Endodermal cell (in vitro differentiated cells): Measurements from ENCODE around the gene ARHGEF39. TPM values are rescaled to one million over a fixed set of nuclear protein-coding genes. Genes with fewer than 3 reads are reported as not detected.

Experiments used
- DNase-seq: peaks from one replicate; pipeline ENCODE4 v3.0.0-alpha.2; 2017
- H3K27ac ChIP-seq: 2 replicates; pipeline ENCODE4 v1.5.1; 2013; ENCODE audit warnings: mild to moderate bottlenecking, low read depth, low read length, moderate library complexity
- H3K27me3 ChIP-seq: 2 replicates; pipeline ENCODE4 v1.6.1; 2013; ENCODE audit warnings: mild to moderate bottlenecking, low read length, moderate library complexity; ENCODE audit not compliant: insufficient read depth, control insufficient read depth, poor library complexity, severe bottlenecking
- H3K36me3 ChIP-seq: 2 replicates; pipeline ENCODE4 v1.7.0; 2013; ENCODE audit warnings: mild to moderate bottlenecking, low read length, moderate library complexity; ENCODE audit not compliant: control insufficient read depth, insufficient read depth
- H3K4me1 ChIP-seq: one replicate; pipeline ENCODE4 v1.7.0; 2013; ENCODE audit warnings: low read length; ENCODE audit not compliant: control insufficient read depth, insufficient read depth
- H3K4me3 ChIP-seq: 2 replicates; pipeline ENCODE4 v1.5.1; 2013; ENCODE audit warnings: mild to moderate bottlenecking, low read length, moderate library complexity
- H3K9ac ChIP-seq: 2 replicates; pipeline ENCODE4 v1.6.1; 2013; ENCODE audit warnings: mild to moderate bottlenecking, low read length, moderate library complexity; ENCODE audit not compliant: poor library complexity, severe bottlenecking; ENCODE audit errors: extremely low read depth
- H3K9me3 ChIP-seq: 2 replicates; pipeline ENCODE4 v1.6.1; 2013; ENCODE audit warnings: mild to moderate bottlenecking, low read length, moderate library complexity; ENCODE audit not compliant: control insufficient read depth
- H3K27ac Mint-ChIP-seq: 2 replicates; pipeline ENCODE4 v1.8.0; 2020; ENCODE audit warnings: mixed read lengths
- H3K27me3 Mint-ChIP-seq: 2 replicates; pipeline ENCODE4 v1.8.0; 2021; ENCODE audit warnings: mild to moderate bottlenecking, mixed read lengths; ENCODE audit not compliant: insufficient read depth
- H3K36me3 Mint-ChIP-seq: 2 replicates; pipeline ENCODE4 v1.8.0; 2020; ENCODE audit warnings: low read depth, mixed read lengths
- H3K4me1 Mint-ChIP-seq: 2 replicates; pipeline ENCODE4 v1.8.0; 2020; ENCODE audit warnings: mixed read lengths
- H3K4me3 Mint-ChIP-seq: 2 replicates; pipeline ENCODE4 v1.8.0; 2020; ENCODE audit warnings: mild to moderate bottlenecking, moderate library complexity, mixed read lengths
- H3K9me3 Mint-ChIP-seq: 2 replicates; pipeline ENCODE4 v1.8.0; 2020; ENCODE audit warnings: mild to moderate bottlenecking, mixed read lengths
- WGBS, 2 experiments: methylation state at CpG; one replicate each; pipeline versions ENCODE4 v1.1.5 to v1.1.7; 2013; ENCODE audit warnings: missing lambda C conversion rate in 2 of 2, mixed read lengths in 1 of 2; ENCODE audit not compliant: insufficient coverage in 1 of 2, insufficient read length in 1 of 2; 5-methylcytosine and 5-hydroxymethylcytosine counted together
- total RNA-seq, 2 donors: library from RNA; stranded (reverse); fragmentation: NEBNext Ultra II Directional in 1 of 2; extraction: Animal tissue kit (Norgen Biotek cat#: 25700) in 1 of 2; gene quantifications; 2 replicates in 1 of 2; 3 replicates in 1 of 2; pipeline ENCODE4 v1.2.1, GENCODE V29; 2021
- TF ChIP-seq, protein P1 (sequence below): fragments of 200-600 bp; sonication (generic); conservative IDR thresholded peaks from 2 replicates; pipeline ENCODE4 v1.5.0; 2021; ENCODE audit warnings: antibody characterized with exemption, mild to moderate bottlenecking

The ARHGEF39 gene
- total RNA-seq, 2 donors from 2014 or later, result 22.1 to 36.4 TPM

DNA sequence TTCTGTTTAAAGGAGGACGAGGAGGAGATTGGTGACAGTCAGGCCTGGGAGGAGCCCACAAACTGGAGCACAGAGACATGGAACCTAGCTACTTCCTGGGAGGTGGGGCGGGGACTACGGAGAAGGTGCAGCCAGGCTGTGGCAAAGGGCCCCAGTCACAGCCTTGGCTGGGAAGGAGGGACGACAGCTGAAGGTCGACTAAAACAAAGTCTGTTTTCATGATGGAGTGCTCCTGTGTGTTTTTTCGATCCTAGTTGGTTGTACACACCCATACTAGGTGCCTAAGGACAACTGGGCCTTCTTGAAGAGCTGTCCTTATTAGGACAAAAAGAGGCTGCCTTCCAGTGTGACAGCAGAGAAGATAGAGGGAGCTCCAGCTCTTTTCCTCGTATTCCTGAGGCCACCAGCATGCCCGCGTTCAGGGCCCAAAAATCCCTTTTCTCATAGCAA is 4.0 kb downstream of the ARHGEF39 start:
- H3K4me3 Mint-ChIP-seq, result no peak overlapping the region
- Histone ChIP-seq H3K9me3 (no peaks in the 10 kb centered on the region), H3K27me3 (no peaks in the 10 kb centered on the region), H3K4me3 (no peak overlapping the region), H3K36me3 (peaks cover 26% of the 10 kb centered on the region), H3K27ac (no peak overlapping the region), H3K4me1 (peaks cover 5% of the 10 kb centered on the region), H3K9ac (no peak overlapping the region)
- no peaks in the 10 kb centered on the region for H3K9me3 Mint-ChIP-seq
- DNase-seq, result no peak
- peaks cover 18% of the 10 kb centered on the region for H3K4me1 Mint-ChIP-seq
- WGBS, 2 experiments, result 72 to 74% methylated on average over 8 to 9 of the region's 9 CpGs
- peaks cover 27% of the 10 kb centered on the region for H3K36me3 Mint-ChIP-seq
- peak overlapping the region; percentile 75 for H3K27ac Mint-ChIP-seq
- TF ChIP-seq, protein P1, sequence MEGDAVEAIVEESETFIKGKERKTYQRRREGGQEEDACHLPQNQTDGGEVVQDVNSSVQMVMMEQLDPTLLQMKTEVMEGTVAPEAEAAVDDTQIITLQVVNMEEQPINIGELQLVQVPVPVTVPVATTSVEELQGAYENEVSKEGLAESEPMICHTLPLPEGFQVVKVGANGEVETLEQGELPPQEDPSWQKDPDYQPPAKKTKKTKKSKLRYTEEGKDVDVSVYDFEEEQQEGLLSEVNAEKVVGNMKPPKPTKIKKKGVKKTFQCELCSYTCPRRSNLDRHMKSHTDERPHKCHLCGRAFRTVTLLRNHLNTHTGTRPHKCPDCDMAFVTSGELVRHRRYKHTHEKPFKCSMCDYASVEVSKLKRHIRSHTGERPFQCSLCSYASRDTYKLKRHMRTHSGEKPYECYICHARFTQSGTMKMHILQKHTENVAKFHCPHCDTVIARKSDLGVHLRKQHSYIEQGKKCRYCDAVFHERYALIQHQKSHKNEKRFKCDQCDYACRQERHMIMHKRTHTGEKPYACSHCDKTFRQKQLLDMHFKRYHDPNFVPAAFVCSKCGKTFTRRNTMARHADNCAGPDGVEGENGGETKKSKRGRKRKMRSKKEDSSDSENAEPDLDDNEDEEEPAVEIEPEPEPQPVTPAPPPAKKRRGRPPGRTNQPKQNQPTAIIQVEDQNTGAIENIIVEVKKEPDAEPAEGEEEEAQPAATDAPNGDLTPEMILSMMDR, result peak; percentile 68
- H3K27me3 Mint-ChIP-seq, result peaks cover 9% of the 10 kb centered on the region

- TF ChIP-seq, protein P1, result no peak
- H3K27me3 Mint-ChIP-seq, result peaks cover 12% of the 10 kb centered on the region
- peak overlapping the region; percentile 73 for H3K27ac Mint-ChIP-seq
- Histone ChIP-seq H3K36me3 (peaks cover 26% of the 10 kb centered on the region), H3K9ac (peak overlapping the region; percentile 95), H3K4me3 (peak overlapping the region; percentile 83), H3K4me1 (peaks cover 4% of the 10 kb centered on the region), H3K9me3 (no peaks in the 10 kb centered on the region), H3K27ac (no peak overlapping the region), H3K27me3 (no peaks in the 10 kb centered on the region)
- H3K9me3 Mint-ChIP-seq, result no peaks in the 10 kb centered on the region
- no peak for DNase-seq
- peaks cover 27% of the 10 kb centered on the region for H3K36me3 Mint-ChIP-seq
- H3K4me3 Mint-ChIP-seq, result peak overlapping the region; percentile 76
- peaks cover 17% of the 10 kb centered on the region for H3K4me1 Mint-ChIP-seq
- whole genome bisulfite sequencing, 2 experiments, result 93 to 96% methylated on average over 2 to 3 of the region's 3 CpGs
These were observed 5.7 kb downstream of the ARHGEF39 start for GRCh38 chr9:35659340-35659739.

DNA sequence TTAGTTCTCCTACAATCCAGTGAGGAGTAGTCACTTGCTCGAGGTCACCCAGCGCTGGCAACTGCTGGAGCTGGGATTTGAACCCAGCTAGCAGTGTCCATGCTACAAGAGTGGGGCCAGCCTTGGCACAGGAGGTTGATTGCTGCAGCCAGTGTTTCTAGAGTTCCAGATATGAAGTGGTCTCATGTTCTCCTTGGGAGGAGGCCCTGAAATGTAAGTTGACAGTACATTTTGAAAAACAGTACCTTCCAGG is 6.1 kb downstream of the ARHGEF39 start:
- Mint-ChIP-seq H3K36me3 (peaks cover 27% of the 10 kb centered on the region), H3K27ac (peak overlapping the region; percentile 88), H3K4me3 (peak overlapping the region; percentile 76), H3K9me3 (no peaks in the 10 kb centered on the region), H3K27me3 (peaks cover 12% of the 10 kb centered on the region), H3K4me1 (peaks cover 13% of the 10 kb centered on the region)
- H3K27ac ChIP-seq, result no peak overlapping the region
- no peak for DNase-seq
- no peaks in the 10 kb centered on the region for H3K4me1 ChIP-seq
- H3K36me3 ChIP-seq, result peaks cover 26% of the 10 kb centered on the region
- peak overlapping the region; percentile 83 for H3K4me3 ChIP-seq
- TF ChIP-seq, protein P1, result no peak
- H3K9me3 ChIP-seq, result no peaks in the 10 kb centered on the region
- 6% methylated on average over 2 of the region's 2 CpGs; no CpG with 5 or more reads in 1 of the 2 experiments for WGBS, 2 experiments
- H3K27me3 ChIP-seq, result no peaks in the 10 kb centered on the region
- peak overlapping the region; percentile 95 for H3K9ac ChIP-seq
